Panc1 (cell line): ENCODE measurements around the gene ROR1. TPM values are rescaled to one million over a fixed set of nuclear protein-coding genes. Genes with fewer than 3 reads are reported as not detected.

ENCODE experiments used
- ATAC-seq: fragments of 200-7000 bp; cut with Tn5 transposase; 2 replicates; pipeline ENCODE4 v1.9.1; 2020; ENCODE audit warnings: mild to moderate bottlenecking, moderate library complexity
- BruUV-seq: library from RNA; stranded (reverse); fragments of 400-500 nt; replicated peaks from 2 replicates; lab custom pipeline; 2021; lab: Mats Ljungman, UMichigan
- CTCF ChIA-PET: fragments of 300-600 bp; sonication (Branson Sonifier 250); formaldehyde crosslinking; loops from one replicate; lab custom pipeline; 2022; ENCODE audit warnings: antibody characterized with exemption; lab: Charles Lee
- POLR2A ChIA-PET: fragments of 300-600 bp; sonication (Branson Sonifier 250); formaldehyde crosslinking; loops from one replicate; lab custom pipeline; 2022; ENCODE audit warnings: antibody characterized with exemption; lab: Charles Lee
- DNase-seq: peaks from one replicate; pipeline ENCODE4 v3.0.0-alpha.2; 2010; ENCODE audit warnings: low read depth, low spot score
- H3K27ac ChIP-seq: 2 replicates; pipeline ENCODE4 v1.5.1; 2011; ENCODE audit warnings: mild to moderate bottlenecking, low read length, inconsistent platforms
- H3K27me3 ChIP-seq: fragments of 200-500 bp; sonication (Bioruptor generic); 2 replicates; pipeline ENCODE4 v1.6.0; 2014; ENCODE audit warnings: low read length, inconsistent platforms; ENCODE audit not compliant: control insufficient read depth, insufficient read depth
- H3K36me3 ChIP-seq: fragments of 200-500 bp; sonication (Bioruptor generic); 2 replicates; pipeline ENCODE4 v1.5.1; 2014; ENCODE audit warnings: inconsistent platforms, mild to moderate bottlenecking, low read length, moderate library complexity; ENCODE audit not compliant: control insufficient read depth, insufficient read depth
- H3K4me1 ChIP-seq: 2 replicates; pipeline ENCODE4 v1.5.1; 2011; ENCODE audit warnings: inconsistent platforms, mild to moderate bottlenecking, low read length, moderate library complexity; ENCODE audit not compliant: control insufficient read depth, insufficient read depth
- H3K4me3 ChIP-seq, 2 experiments: 2 replicates each; pipeline ENCODE4 v1.5.1; 2011 to 2012; ENCODE audit warnings: low read depth in 2 of 2, low read length in 2 of 2, mild to moderate bottlenecking in 2 of 2, inconsistent platforms in 1 of 2, moderate library complexity in 1 of 2
- H3K9me3 ChIP-seq: fragments of 200-500 bp; sonication (Bioruptor generic); 2 replicates; pipeline ENCODE4 v1.5.1; 2014; ENCODE audit warnings: low read depth, mild to moderate bottlenecking, inconsistent platforms, low read length, moderate library complexity; ENCODE audit not compliant: control insufficient read depth, insufficient read depth
- POLR2AphosphoS5 ChIP-seq: IDR thresholded peaks from 2 replicates; pipeline ENCODE4 v1.6.1; 2012; ENCODE audit warnings: mild to moderate bottlenecking, low read depth, low read length, moderate library complexity
- REST ChIP-seq, 2 experiments: IDR thresholded peaks; 2 replicates each; pipeline ENCODE4 v1.6.1; 2011 to 2012; ENCODE audit warnings: low read depth in 2 of 2, control low read depth in 1 of 2, low read length in 1 of 2, mild to moderate bottlenecking in 1 of 2, moderate library complexity in 1 of 2; ENCODE audit not compliant: insufficient read depth in 1 of 2
- SIN3A ChIP-seq: IDR thresholded peaks from 2 replicates; pipeline ENCODE4 v1.6.1; 2012; ENCODE audit warnings: low read depth, mild to moderate bottlenecking, low read length, moderate library complexity, borderline replicate concordance; ENCODE audit not compliant: insufficient read depth
- TCF7L2 ChIP-seq: IDR thresholded peaks from 2 replicates; pipeline ENCODE4 v1.6.1; 2011; ENCODE audit warnings: mild to moderate bottlenecking, low read depth, low read length, inconsistent platforms
- in situ Hi-C: cut with HindIII; loops from 2 replicates; pipeline ENCODE4 v1.10.0; 2016; ENCODE audit warnings: low sequenced_read_pairs, low pct_unique_long_range_greater_than_20kb
- intact Hi-C: fragments of 100-400 bp; cut with micrococcal nuclease; formaldehyde crosslinking; loops from one replicate; pipeline ENCODE4 v1.10.0; 2022; ENCODE audit not compliant: unreplicated experiment
- total RNA-seq: library from RNA; stranded (reverse); gene quantifications from one replicate; pipeline ENCODE4 v1.2.1, GENCODE V29; 2021; ENCODE audit not compliant: unreplicated experiment
- TF ChIP-seq, protein P1 (sequence below): fragments of 450-650 bp; IDR thresholded peaks from 2 replicates; pipeline ENCODE4 v1.5.1; 2017; ENCODE audit warnings: mild to moderate bottlenecking

The ROR1 gene
- total RNA-seq, 1 experiment from 2014 or later: 19.3 TPM

DNA sequence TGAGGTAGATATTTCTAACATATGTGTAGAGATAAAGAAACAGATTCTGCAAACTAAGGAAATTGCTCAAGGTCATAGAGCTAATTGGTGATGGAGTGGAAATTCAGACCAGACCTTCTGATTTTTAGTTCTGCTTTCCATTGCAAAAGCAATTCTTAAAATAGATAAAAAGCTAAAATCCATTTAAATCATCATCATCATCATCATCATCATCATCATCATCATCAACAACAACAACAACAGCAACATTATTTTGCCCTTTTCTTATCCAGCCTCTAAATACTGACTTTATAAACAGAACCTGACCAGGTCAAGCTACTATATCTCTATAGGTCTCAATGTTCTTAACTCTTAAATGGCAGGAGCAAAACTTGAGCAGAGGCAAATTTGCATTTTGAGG lies 14.0 kb upstream of the ROR1 start:
- intact Hi-C loops: no loop called here
- peaks cover 5% of the 10 kb centered on the region; the same call in 1 of the 2 replicates for H3K9me3 ChIP-seq
- no peak overlapping the region for H3K27ac ChIP-seq
- H3K36me3 ChIP-seq: no peaks in the 10 kb centered on the region
- in situ Hi-C loops: no loop called here
- DNase-seq: no peak
- ChIA-PET POLR2A (no interaction called here), CTCF (interaction anchor here (0.6 kb wide), 1 partner anchor 281 kb away, joined by 3 read pairs; no protein-coding TSS in a partner anchor)
- no TSS peak for BruUV-seq
- no peak overlapping the region for H3K4me3 ChIP-seq
- H3K4me1 ChIP-seq: no peaks in the 10 kb centered on the region
- no peaks in the 10 kb centered on the region for H3K27me3 ChIP-seq
- TF ChIP-seq SIN3A (no peak), POLR2AphosphoS5 (no peak), TCF7L2 (no peak), REST (IDR thresholded peaks at IDR 0.05; ENCODE audit: insufficient read depth in 1 of 2, low read depth in 2 of 2, low read length in 1 of 2) (no peak)
- TF ChIP-seq, protein P1, sequence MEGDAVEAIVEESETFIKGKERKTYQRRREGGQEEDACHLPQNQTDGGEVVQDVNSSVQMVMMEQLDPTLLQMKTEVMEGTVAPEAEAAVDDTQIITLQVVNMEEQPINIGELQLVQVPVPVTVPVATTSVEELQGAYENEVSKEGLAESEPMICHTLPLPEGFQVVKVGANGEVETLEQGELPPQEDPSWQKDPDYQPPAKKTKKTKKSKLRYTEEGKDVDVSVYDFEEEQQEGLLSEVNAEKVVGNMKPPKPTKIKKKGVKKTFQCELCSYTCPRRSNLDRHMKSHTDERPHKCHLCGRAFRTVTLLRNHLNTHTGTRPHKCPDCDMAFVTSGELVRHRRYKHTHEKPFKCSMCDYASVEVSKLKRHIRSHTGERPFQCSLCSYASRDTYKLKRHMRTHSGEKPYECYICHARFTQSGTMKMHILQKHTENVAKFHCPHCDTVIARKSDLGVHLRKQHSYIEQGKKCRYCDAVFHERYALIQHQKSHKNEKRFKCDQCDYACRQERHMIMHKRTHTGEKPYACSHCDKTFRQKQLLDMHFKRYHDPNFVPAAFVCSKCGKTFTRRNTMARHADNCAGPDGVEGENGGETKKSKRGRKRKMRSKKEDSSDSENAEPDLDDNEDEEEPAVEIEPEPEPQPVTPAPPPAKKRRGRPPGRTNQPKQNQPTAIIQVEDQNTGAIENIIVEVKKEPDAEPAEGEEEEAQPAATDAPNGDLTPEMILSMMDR: no peak
- ATAC-seq: no peak

GRCh38 chr1:63770381-63770780 lies 3.4 kb upstream of the ROR1 start:
- POLR2A ChIA-PET: no interaction called here
- in situ Hi-C loops: no loop called here
- DNase-seq (no peak), ATAC-seq (no peak)
- Histone ChIP-seq H3K27ac (0 out of 2 replicates have a peak overlapping the region, but pooled peaks have one; percentile 13), H3K9me3 (no peaks in the 10 kb centered on the region), H3K36me3 (no peaks in the 10 kb centered on the region), H3K4me3 (no peak overlapping the region), H3K4me1 (peaks cover 17% of the 10 kb centered on the region), H3K27me3 (no peaks in the 10 kb centered on the region)
- intact Hi-C loops: loop anchor here (5.0 to 10.0 kb wide), 5 partner anchors 78 to 474 kb away; no protein-coding TSS in a partner anchor
- CTCF ChIA-PET: no interaction called here
- TF ChIP-seq TCF7L2 (no peak), POLR2AphosphoS5 (no peak), SIN3A (no peak), REST (IDR thresholded peaks at IDR 0.05; ENCODE audit: insufficient read depth in 1 of 2, low read depth in 2 of 2, low read length in 1 of 2) (no peak)
- TF ChIP-seq, protein P1: no peak
- no TSS peak for BruUV-seq
